ENCODE measurements around the gene COBLL1.

Gene COBLL1

GRCh38 chr2:164840930-164841718, 499 bp downstream of the COBLL1 start:
- H3K9me3 ChIP-seq (ENCODE audit: control insufficient read depth, insufficient read depth, low read length) = no peaks in the 10 kb centered on the region

DNA sequence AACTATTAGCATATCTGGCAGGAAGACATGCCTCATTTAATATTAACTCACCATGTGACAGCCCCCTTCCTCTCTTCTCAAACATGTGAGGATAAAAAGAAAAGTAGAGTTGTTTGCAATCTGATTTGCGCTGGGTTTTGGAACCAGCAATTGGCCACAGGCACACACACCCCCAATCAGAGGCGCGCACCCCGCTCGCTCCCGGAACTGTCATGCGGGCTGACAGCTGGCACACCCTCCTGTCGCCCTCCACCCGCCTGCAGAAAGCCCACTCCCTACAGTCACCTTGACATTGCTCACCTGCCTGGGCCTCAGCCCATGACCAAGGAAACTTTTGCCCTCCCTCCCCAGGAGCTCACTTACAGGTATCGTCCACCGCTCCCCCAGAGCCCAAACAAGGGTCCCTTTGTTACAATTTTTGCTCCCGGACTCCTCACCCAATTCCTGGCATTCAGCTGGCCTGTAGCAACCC, 1.1 kb downstream of the COBLL1 start:
- Histone ChIP-seq H3K9me3 (ENCODE audit: control insufficient read depth, insufficient read depth, low read length) (no peaks in the 10 kb centered on the region), H3K4me1 (ENCODE audit: insufficient read depth, low read length) (peaks cover 9% of the 10 kb centered on the region; the same call in 1 of the 2 replicates), H3K36me3 (ENCODE audit: insufficient read depth, low read length) (no peaks in the 10 kb centered on the region), H3K9ac (ENCODE audit: low read depth, low read length) (peak overlapping the region; percentile 97; the same call in 1 of the 2 replicates)

More at GRCh38 chr2:164840930-164841718, 499 bp downstream of the COBLL1 start:
- peak overlapping the region; percentile 97 for H3K9ac ChIP-seq (ENCODE audit: low read depth, low read length)
- no peaks in the 10 kb centered on the region for H3K36me3 ChIP-seq (ENCODE audit: insufficient read depth, low read length)
- peaks cover 9% of the 10 kb centered on the region; the same call in 1 of the 2 replicates for H3K4me1 ChIP-seq (ENCODE audit: insufficient read depth, low read length)

DNA sequence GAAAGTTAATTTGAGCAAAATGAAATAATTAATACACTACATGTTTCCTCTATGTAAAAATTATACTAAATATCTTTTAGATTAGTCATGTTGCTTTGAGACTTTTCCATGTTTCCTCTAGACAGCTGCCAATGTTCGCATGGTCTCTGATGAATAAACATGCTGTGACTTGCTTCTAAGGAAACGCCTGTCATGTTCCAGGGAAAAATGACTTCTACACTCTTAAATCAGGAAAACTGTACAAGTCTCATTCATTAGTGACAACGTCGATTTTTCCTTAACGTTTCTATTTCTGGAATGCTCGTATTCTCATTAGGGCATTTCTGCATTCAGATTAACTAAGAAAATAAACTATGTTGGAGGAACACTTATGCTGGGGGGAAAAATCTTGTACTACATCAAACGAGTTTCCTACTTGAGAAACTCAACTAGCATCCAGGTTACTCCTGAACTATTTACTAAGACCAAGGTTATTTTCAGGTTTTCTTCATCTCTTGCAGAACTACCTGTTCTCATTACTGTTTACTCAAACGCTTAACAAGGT, 1.6 kb downstream of the COBLL1 start:
- H3K9me3 ChIP-seq (ENCODE audit: control insufficient read depth, insufficient read depth, low read length) = no peaks in the 10 kb centered on the region
- no peaks in the 10 kb centered on the region for H3K36me3 ChIP-seq (ENCODE audit: insufficient read depth, low read length)
- peak overlapping the region; percentile 97; the same call in 1 of the 2 replicates for H3K9ac ChIP-seq (ENCODE audit: low read depth, low read length)
- H3K4me1 ChIP-seq (ENCODE audit: insufficient read depth, low read length) = peaks cover 9% of the 10 kb centered on the region; the same call in 1 of the 2 replicates

- Histone ChIP-seq H3K36me3 (ENCODE audit: insufficient read depth, low read length) (no peaks in the 10 kb centered on the region), H3K9me3 (ENCODE audit: control insufficient read depth, insufficient read depth, low read length) (no peaks in the 10 kb centered on the region), H3K9ac (ENCODE audit: low read depth, low read length) (no peak overlapping the region), H3K4me1 (ENCODE audit: insufficient read depth, low read length) (peaks cover 5% of the 10 kb centered on the region; the same call in 1 of the 2 replicates)
These were observed 3.8 kb downstream of the COBLL1 start for GRCh38 chr2:164837807-164838206.

GRCh38 chr2:164836907-164837306, 4.7 kb downstream of the COBLL1 start:
- H3K4me1 ChIP-seq (ENCODE audit: insufficient read depth, low read length) = peaks cover 5% of the 10 kb centered on the region; the same call in 1 of the 2 replicates
- H3K9me3 ChIP-seq (ENCODE audit: control insufficient read depth, insufficient read depth, low read length) = no peaks in the 10 kb centered on the region
- H3K36me3 ChIP-seq (ENCODE audit: insufficient read depth, low read length) = no peaks in the 10 kb centered on the region
- no peak overlapping the region for H3K9ac ChIP-seq (ENCODE audit: low read depth, low read length)

GRCh38 chr2:164835302-164835701, 6.3 kb downstream of the COBLL1 start:
- H3K9me3 ChIP-seq (ENCODE audit: control insufficient read depth, insufficient read depth, low read length) = no peaks in the 10 kb centered on the region
- H3K36me3 ChIP-seq (ENCODE audit: insufficient read depth, low read length) = no peaks in the 10 kb centered on the region
- peaks cover 4% of the 10 kb centered on the region; the same call in 1 of the 2 replicates for H3K4me1 ChIP-seq (ENCODE audit: insufficient read depth, low read length)
- H3K9ac ChIP-seq (ENCODE audit: low read depth, low read length) = no peak overlapping the region

DNA sequence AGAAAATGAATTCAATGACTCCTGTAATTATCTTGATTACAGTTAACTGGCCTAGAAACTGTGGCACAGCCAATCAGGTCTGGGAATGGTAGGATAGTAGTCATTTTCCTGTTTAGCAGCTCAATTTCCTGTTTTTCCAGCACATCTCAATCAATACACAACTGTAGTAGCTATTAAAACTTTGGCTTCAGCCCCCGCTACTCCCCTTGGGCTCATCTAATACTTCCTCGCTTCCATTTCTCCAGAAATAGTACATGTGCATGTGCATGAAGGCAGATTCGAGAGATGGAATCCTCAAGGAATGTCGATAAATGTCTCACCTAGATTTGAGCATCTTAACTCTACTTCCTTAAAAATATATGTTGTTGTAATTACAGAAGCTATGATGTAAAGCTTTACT, 9.7 kb downstream of the COBLL1 start:
- H3K9me3 ChIP-seq (ENCODE audit: control insufficient read depth, insufficient read depth, low read length) = no peaks in the 10 kb centered on the region
- H3K36me3 ChIP-seq (ENCODE audit: insufficient read depth, low read length) = no peaks in the 10 kb centered on the region
- H3K4me1 ChIP-seq (ENCODE audit: insufficient read depth, low read length) = no peaks in the 10 kb centered on the region
- no peak overlapping the region for H3K9ac ChIP-seq (ENCODE audit: low read depth, low read length)

DNA sequence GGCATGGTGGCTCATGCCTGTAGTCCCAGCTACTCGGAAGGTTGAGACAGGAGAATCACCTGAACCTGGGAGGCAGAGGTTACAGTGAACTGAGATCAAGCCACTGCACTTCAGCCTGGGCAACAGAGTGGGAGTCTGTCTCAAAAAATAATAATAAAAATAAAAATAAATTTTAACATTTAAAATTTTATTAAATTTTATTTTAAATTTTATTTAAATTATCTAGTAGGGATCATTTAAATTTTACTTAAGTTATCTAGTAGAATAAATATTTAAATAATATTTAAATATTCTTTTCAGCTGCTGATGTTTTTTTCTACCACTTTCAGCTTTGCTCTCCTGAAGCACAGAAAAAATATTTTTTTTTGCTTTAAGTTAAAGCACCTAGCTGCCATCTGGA, 10.4 kb downstream of the COBLL1 start:
- Histone ChIP-seq H3K4me1 (ENCODE audit: insufficient read depth, low read length) (peaks cover 4% of the 10 kb centered on the region; the same call in 1 of the 2 replicates), H3K9ac (ENCODE audit: low read depth, low read length) (no peak overlapping the region), H3K36me3 (ENCODE audit: insufficient read depth, low read length) (no peaks in the 10 kb centered on the region), H3K9me3 (ENCODE audit: control insufficient read depth, insufficient read depth, low read length) (no peaks in the 10 kb centered on the region)

- Histone ChIP-seq H3K9ac (ENCODE audit: low read depth, low read length) (no peak overlapping the region), H3K9me3 (ENCODE audit: control insufficient read depth, insufficient read depth, low read length) (no peaks in the 10 kb centered on the region), H3K4me1 (ENCODE audit: insufficient read depth, low read length) (peaks cover 4% of the 10 kb centered on the region; the same call in 1 of the 2 replicates)
These were observed 15.1 kb downstream of the COBLL1 start for GRCh38 chr2:164826293-164827243.

GRCh38 chr2:164824872-164825271, 16.8 kb downstream of the COBLL1 start:
- H3K9me3 ChIP-seq (ENCODE audit: control insufficient read depth, insufficient read depth, low read length) = no peaks in the 10 kb centered on the region
- no peaks in the 10 kb centered on the region for H3K36me3 ChIP-seq (ENCODE audit: insufficient read depth, low read length)
- H3K9ac ChIP-seq (ENCODE audit: low read depth, low read length) = no peak overlapping the region
- peaks cover 4% of the 10 kb centered on the region; the same call in 1 of the 2 replicates for H3K4me1 ChIP-seq (ENCODE audit: insufficient read depth, low read length)

More at GRCh38 chr2:164826293-164827243, 15.1 kb downstream of the COBLL1 start:
- H3K36me3 ChIP-seq (ENCODE audit: insufficient read depth, low read length) = no peaks in the 10 kb centered on the region

GRCh38 chr2:164823126-164823525, 18.5 kb downstream of the COBLL1 start:
- peaks cover 4% of the 10 kb centered on the region; the same call in 1 of the 2 replicates for H3K4me1 ChIP-seq (ENCODE audit: insufficient read depth, low read length)
- no peaks in the 10 kb centered on the region for H3K9me3 ChIP-seq (ENCODE audit: control insufficient read depth, insufficient read depth, low read length)
- H3K36me3 ChIP-seq (ENCODE audit: insufficient read depth, low read length) = no peaks in the 10 kb centered on the region
- no peak overlapping the region for H3K9ac ChIP-seq (ENCODE audit: low read depth, low read length)

DNA sequence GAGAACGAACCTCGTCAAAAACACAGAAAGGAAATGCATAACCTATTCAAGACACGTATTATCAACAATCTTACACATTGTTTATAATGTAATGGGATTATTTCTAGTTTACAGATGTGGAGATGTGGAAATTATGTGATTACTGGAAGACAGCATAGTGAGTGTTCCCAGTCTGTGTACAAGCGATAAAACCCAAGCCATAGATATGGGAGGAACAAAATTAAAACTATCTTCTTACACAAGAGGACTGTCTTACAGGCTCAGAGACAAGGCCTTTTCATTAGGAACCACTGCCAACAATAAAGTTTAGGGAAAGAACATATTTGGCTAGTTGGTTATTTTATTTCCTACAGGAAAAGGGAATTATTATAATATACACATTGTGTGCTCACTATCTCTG, 20.3 kb downstream of the COBLL1 start:
- no peaks in the 10 kb centered on the region for H3K9me3 ChIP-seq (ENCODE audit: control insufficient read depth, insufficient read depth, low read length)
- no peaks in the 10 kb centered on the region for H3K36me3 ChIP-seq (ENCODE audit: insufficient read depth, low read length)
- H3K4me1 ChIP-seq (ENCODE audit: insufficient read depth, low read length) = no peaks in the 10 kb centered on the region
- H3K9ac ChIP-seq (ENCODE audit: low read depth, low read length) = no peak overlapping the region

GRCh38 chr2:164818149-164819136, 23.2 kb downstream of the COBLL1 start:
- Histone ChIP-seq H3K4me1 (ENCODE audit: insufficient read depth, low read length) (no peaks in the 10 kb centered on the region), H3K9ac (ENCODE audit: low read depth, low read length) (no peak overlapping the region), H3K36me3 (ENCODE audit: insufficient read depth, low read length) (no peaks in the 10 kb centered on the region), H3K9me3 (ENCODE audit: control insufficient read depth, insufficient read depth, low read length) (no peaks in the 10 kb centered on the region)

Data from ES-I3 (cell line).